PC-9 (cell line): ENCODE measurements around the gene GEMIN5. TPM values are rescaled to one million over a fixed set of nuclear protein-coding genes. Genes with fewer than 3 reads are reported as not detected.
"Not testable (repeated sequence)": the region's sequence is repeated elsewhere in the genome, so short reads cannot be mapped to it uniquely, and the experiment has no call there.

Experiments
- Bru-seq: library from RNA; stranded (reverse); fragments of 400-500 nt; gene quantifications from one replicate; lab custom pipeline; 2021; lab: Mats Ljungman, UMichigan
- BruChase-seq, 2 experiments: library from RNA; stranded (reverse); fragments of 400-500 nt; gene quantifications; one replicate each; lab custom pipeline; 2021; lab: Mats Ljungman, UMichigan
- BruUV-seq: library from RNA; stranded (reverse); fragments of 400-500 nt; replicated peaks from 2 replicates; lab custom pipeline; 2021; lab: Mats Ljungman, UMichigan
- CTCF ChIA-PET: fragments of 300-600 bp; sonication (Branson Sonifier 250); formaldehyde crosslinking; loops from one replicate; lab custom pipeline; 2022; ENCODE audit warnings: antibody characterized with exemption; lab: Charles Lee
- POLR2A ChIA-PET: fragments of 300-600 bp; sonication (Branson Sonifier 250); formaldehyde crosslinking; loops from one replicate; lab custom pipeline; 2022; ENCODE audit warnings: antibody characterized with exemption; ENCODE audit not compliant: unreplicated experiment; lab: Charles Lee
- DNase-seq, 2 experiments: peaks; one replicate each; pipeline versions ENCODE4 v3.0.0 to v3.0.0-alpha.2; 2015 to 2022; ENCODE audit warnings: mixed read lengths in 1 of 2
- H2AFZ ChIP-seq: fragments of 200-600 bp; sonication (generic); 2 replicates; pipeline ENCODE4 v1.8.1; 2017; ENCODE audit warnings: antibody characterized with exemption
- H3F3A ChIP-seq: fragments of 200-600 bp; sonication (generic); 2 replicates; pipeline ENCODE4 v1.8.1; 2017; ENCODE audit warnings: antibody characterized with exemption, mild to moderate bottlenecking, low read depth; ENCODE audit not compliant: insufficient read depth
- H3K27ac ChIP-seq: fragments of 200-600 bp; sonication (generic); 2 replicates; pipeline ENCODE4 v1.6.1; 2016; ENCODE audit warnings: mixed run types
- H3K27me3 ChIP-seq: fragments of 200-600 bp; sonication (generic); 2 replicates; pipeline ENCODE4 v1.6.1; 2016; ENCODE audit warnings: low read depth, mixed run types; ENCODE audit not compliant: insufficient read depth
- H3K36me3 ChIP-seq: fragments of 200-600 bp; sonication (generic); 2 replicates; pipeline ENCODE4 v1.6.1; 2016; ENCODE audit warnings: low read depth, mixed run types
- H3K4me1 ChIP-seq: fragments of 200-600 bp; sonication (generic); replicated peaks from 2 replicates; pipeline ENCODE4 v1.6.1; 2016; ENCODE audit warnings: mixed run types; ENCODE audit not compliant: insufficient read depth
- H3K4me2 ChIP-seq: fragments of 200-600 bp; sonication (generic); 2 replicates; pipeline ENCODE4 v1.6.1; 2017; ENCODE audit warnings: mixed run types
- H3K4me3 ChIP-seq: fragments of 200-600 bp; sonication (generic); 2 replicates; pipeline ENCODE4 v1.6.1; 2016; ENCODE audit warnings: mixed run types
- H3K79me2 ChIP-seq: fragments of 200-600 bp; sonication (generic); 2 replicates; pipeline ENCODE4 v1.6.1; 2017; ENCODE audit warnings: low read depth, mixed run types
- H3K9me2 ChIP-seq: fragments of 200-600 bp; sonication (generic); 2 replicates; pipeline ENCODE4 v1.8.1; 2017; ENCODE audit warnings: mild to moderate bottlenecking; ENCODE audit not compliant: insufficient read depth
- H3K9me3 ChIP-seq: fragments of 200-600 bp; sonication (generic); 2 replicates; pipeline ENCODE4 v1.8.1; 2016; ENCODE audit warnings: low read depth; ENCODE audit not compliant: insufficient read depth
- H4K20me1 ChIP-seq: fragments of 200-600 bp; sonication (generic); 2 replicates; pipeline ENCODE4 v1.8.1; 2017; ENCODE audit not compliant: insufficient read depth
- CTCF ChIP-seq: fragments of 200-600 bp; sonication (generic); conservative IDR thresholded peaks from 2 replicates; pipeline ENCODE4 v1.6.1; 2017; ENCODE audit warnings: mixed run types, antibody characterized with exemption, mild to moderate bottlenecking, moderate library complexity
- EZH2 ChIP-seq: fragments of 200-600 bp; sonication (generic); IDR thresholded peaks from 2 replicates; pipeline ENCODE4 v1.8.0; 2017; ENCODE audit warnings: antibody characterized with exemption, low read depth
- intact Hi-C: fragments of 100-400 bp; cut with micrococcal nuclease; formaldehyde crosslinking; loops from one replicate; pipeline ENCODE4 v1.10.0; 2022; ENCODE audit not compliant: unreplicated experiment
- long read RNA-seq: library from polyadenylated mRNA; stranded (forward); transcript quantifications from one replicate; pipeline ENCODE4 v2.0.0, GENCODE V29; 2022
- total RNA-seq: library from RNA; stranded (reverse); gene quantifications from 2 replicates; pipeline ENCODE4 v1.2.3, GENCODE V29; 2021

GEMIN5 gene
- total RNA-seq (17.7 and 18.6 TPM in 2 replicates), Bru-seq, nascent RNA (percentile 72 among the genes with signal in this experiment), BruChase-seq, experiment 1, labeled RNA remaining after a 2-hour chase (percentile 69 among the genes with signal in this experiment), BruChase-seq, experiment 2, labeled RNA remaining after a 6-hour chase (percentile 80 among the genes with signal in this experiment)
- long read RNA-seq, full-length matches to known transcripts, result 12 of 19 reads
- long read RNA-seq, partial matches to known transcripts, result 7 of 19 reads
- long read RNA-seq, other reads (novel, unspliced or antisense), result 0 of 19 reads

- no peak for TF ChIP-seq CTCF
- no peak for TF ChIP-seq EZH2
- Histone ChIP-seq H3K4me1 (peaks cover 26% of the 10 kb centered on the region; the same call in 1 of the 2 replicates), H3K4me3 (peak within 1 kb of the TSS; percentile 98), H3K27me3 (no peaks in the 10 kb centered on the region), H3K36me3 (peaks cover 12% of the 10 kb centered on the region; the same call in 1 of the 2 replicates), H3F3A (no peaks in the 10 kb centered on the region), H2AFZ (peak within 1 kb of the TSS; percentile 99), H3K79me2 (peaks cover 49% of the 10 kb centered on the region), H3K9me3 (no peaks in the 10 kb centered on the region), H4K20me1 (no peaks in the 10 kb centered on the region), H3K27ac (peak within 1 kb of the TSS; percentile 10; the same call in 1 of the 2 replicates), H3K9me2 (no peaks in the 10 kb centered on the region), H3K4me2 (peak within 1 kb of the TSS; percentile 83)
- no TSS peak for BruUV-seq
- CTCF ChIA-PET, result interaction anchor here (0.6 kb wide), 1 partner anchor 151 kb away, joined by 3 read pairs; no protein-coding TSS in a partner anchor
- intact Hi-C loops, result loop anchor here (2.0 to 5.0 kb wide), 2 partner anchors 176 to 255 kb away; no protein-coding TSS in a partner anchor
- DNase-seq, result peak; percentile 73 to 88
- POLR2A ChIA-PET, result interaction anchor here (0.5 to 0.6 kb wide), 4 partner anchors 80 to 888 kb away, joined by 3 to 4 read pairs (median 4); no protein-coding TSS in a partner anchor
These were observed at the start of gene GEMIN5 for GRCh38 chr5:154937718-154938466. Gene GEMIN5 (minus strand): TSS chr5:154938211. CDS start chr5:154938133, 78 bp downstream.

- CTCF ChIA-PET, result no interaction called here
- POLR2A ChIA-PET, result no interaction called here
- Histone ChIP-seq H3F3A (no peaks in the 10 kb centered on the region), H3K9me3 (no peaks in the 10 kb centered on the region), H4K20me1 (no peaks in the 10 kb centered on the region), H3K4me2 (no peak overlapping the region), H3K9me2 (no peaks in the 10 kb centered on the region), H2AFZ (no peak overlapping the region), H3K27me3 (peaks cover 35% of the 10 kb centered on the region), H3K36me3 (no peaks in the 10 kb centered on the region), H3K4me3 (no peak overlapping the region), H3K79me2 (no peaks in the 10 kb centered on the region), H3K4me1 (no peaks in the 10 kb centered on the region), H3K27ac (no peak overlapping the region)
- no peak for DNase-seq
- no TSS peak for BruUV-seq
- intact Hi-C loops, result no loop called here
- TF ChIP-seq CTCF (no peak), EZH2 (no peak)
These were observed 48.1 kb upstream of the GEMIN5 start for GRCh38 chr5:154986151-154986550.

GRCh38 chr5:154984946-154985516, 47.0 kb upstream of the GEMIN5 start:
- no peaks in the 10 kb centered on the region for H3K36me3 ChIP-seq
- BruUV-seq, result no TSS peak
- no peak for DNase-seq
- intact Hi-C loops, result no loop called here
- H3K9me3 ChIP-seq, result no peaks in the 10 kb centered on the region
- TF ChIP-seq CTCF (no peak), EZH2 (no peak)
- POLR2A ChIA-PET, result no interaction called here
- no peaks in the 10 kb centered on the region for H3K79me2 ChIP-seq
- H3F3A ChIP-seq, result no peaks in the 10 kb centered on the region
- H3K27ac ChIP-seq, result no peak overlapping the region
- no peak overlapping the region for H3K4me2 ChIP-seq
- H3K9me2 ChIP-seq, result no peaks in the 10 kb centered on the region
- CTCF ChIA-PET, result no interaction called here
- H2AFZ ChIP-seq, result no peak overlapping the region
- H4K20me1 ChIP-seq, result no peaks in the 10 kb centered on the region
- H3K4me3 ChIP-seq, result no peak overlapping the region
- H3K4me1 ChIP-seq, result no peaks in the 10 kb centered on the region
- H3K27me3 ChIP-seq, result peaks cover 35% of the 10 kb centered on the region

- H3F3A ChIP-seq, H3K4me3 ChIP-seq, H3K27ac ChIP-seq, H2AFZ ChIP-seq, H3K36me3 ChIP-seq, DNase-seq, H3K9me2 ChIP-seq, CTCF ChIA-PET, H4K20me1 ChIP-seq, H3K9me3 ChIP-seq, H3K79me2 ChIP-seq, BruUV-seq, POLR2A ChIA-PET, H3K4me2 ChIP-seq, intact Hi-C loops, H3K27me3 ChIP-seq, H3K4me1 ChIP-seq: not testable (repeated sequence)
These were observed 40.3 kb upstream of the GEMIN5 start for GRCh38 chr5:154978294-154978693.
